Measurements from ENCODE around the gene UBE2C.
"Not testable (repeated sequence)": the region's sequence is repeated elsewhere in the genome, so short reads cannot be mapped to it uniquely, and the experiment has no call there.

Gene UBE2C

GRCh38 chr20:45797955-45798354, 14.5 kb upstream of the UBE2C start:
- not testable (repeated sequence) for DNase-seq (ENCODE audit: low spot score)

DNA sequence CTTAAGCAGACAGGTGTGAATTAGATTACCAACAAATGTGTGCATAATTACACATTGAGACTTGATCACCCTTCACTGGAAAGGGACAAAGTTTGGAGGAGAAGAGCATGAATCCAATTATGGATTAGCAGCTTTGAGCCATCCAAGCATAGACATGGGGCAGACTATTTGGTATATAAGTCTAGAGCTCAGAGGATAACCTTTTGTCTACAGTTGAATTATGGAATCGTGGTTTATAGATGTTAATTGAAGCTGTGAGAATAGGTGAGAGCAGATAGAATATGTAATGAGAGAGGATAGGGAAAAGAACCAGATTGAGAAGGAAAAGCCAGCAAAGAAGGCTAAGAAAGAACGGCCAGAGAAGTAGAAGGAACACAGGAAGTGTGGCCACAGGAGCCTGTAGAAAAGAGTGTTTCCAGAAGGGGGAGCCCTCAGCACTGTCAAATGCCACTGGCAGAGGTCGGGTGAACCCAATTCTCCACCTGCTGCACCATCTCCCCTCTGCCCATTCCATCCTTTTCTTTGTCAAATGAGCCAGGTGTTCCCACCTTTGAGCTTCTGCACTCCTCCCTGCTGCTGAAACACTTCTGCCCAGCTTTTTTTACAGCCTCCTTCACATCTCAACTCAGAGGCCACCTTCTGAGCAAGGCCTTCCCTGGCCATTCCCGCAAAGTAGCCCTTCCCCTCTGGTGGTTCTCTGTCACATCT, 13.4 kb upstream of the UBE2C start:
- peak; percentile 72 for DNase-seq (ENCODE audit: low spot score)

DNA sequence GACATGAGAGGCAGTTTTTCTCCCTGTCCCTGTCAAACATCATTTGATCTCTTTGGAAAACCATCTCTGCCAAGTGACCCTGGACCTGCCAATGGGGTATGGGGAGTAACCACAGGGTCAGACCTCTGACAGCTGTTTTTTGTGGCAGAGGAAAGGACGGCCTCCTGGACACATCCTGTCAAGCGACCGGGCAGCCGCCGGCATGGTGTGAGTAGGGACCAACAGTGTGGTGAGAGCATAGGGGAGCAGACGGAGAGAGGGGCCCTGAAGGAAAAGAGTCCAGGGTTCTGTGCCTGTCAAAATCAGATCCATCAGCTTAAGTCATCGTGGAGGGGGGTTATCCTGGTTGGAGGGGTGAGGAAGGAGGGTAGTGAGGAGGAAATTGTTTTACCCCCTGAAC, 10.6 kb upstream of the UBE2C start:
- no peak for DNase-seq (ENCODE audit: low spot score)

DNA sequence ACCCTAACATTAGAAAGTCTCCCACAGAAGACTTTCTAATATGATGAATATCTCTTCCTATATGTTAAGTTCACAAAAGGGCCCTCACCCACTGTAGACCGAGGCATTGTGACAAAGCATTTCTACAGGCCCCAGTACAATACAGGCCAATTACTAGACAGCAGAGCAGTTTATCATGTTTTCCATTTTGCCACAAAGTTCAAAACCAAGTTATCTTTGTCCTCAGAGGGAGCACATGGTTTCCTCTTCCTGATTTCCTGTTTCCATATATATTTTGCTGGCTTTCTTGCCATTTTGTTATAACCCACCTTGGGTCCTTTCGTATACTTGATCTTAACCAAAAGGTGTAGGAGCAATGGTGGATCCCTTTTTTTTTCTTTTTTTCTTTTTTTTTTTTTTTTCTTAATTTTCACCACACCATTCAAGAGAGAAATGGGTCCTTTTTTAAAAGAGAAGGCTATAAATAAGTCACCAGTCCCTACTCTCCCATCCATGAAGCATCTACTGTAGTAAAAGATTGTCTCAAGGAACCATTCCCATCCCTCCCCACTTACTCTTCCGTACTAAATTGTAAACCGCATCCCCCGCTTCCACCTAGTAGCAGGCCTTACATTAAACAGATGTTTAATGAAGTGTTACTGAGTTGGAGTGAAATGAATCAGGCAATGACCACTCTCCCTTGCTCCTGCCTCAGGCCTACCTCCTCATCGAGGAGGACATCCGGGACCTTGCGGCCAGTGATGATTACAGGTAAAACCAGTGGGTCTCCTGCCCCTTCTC, 2.1 kb upstream of the UBE2C start:
- DNase-seq (ENCODE audit: low spot score), result no peak

DNA sequence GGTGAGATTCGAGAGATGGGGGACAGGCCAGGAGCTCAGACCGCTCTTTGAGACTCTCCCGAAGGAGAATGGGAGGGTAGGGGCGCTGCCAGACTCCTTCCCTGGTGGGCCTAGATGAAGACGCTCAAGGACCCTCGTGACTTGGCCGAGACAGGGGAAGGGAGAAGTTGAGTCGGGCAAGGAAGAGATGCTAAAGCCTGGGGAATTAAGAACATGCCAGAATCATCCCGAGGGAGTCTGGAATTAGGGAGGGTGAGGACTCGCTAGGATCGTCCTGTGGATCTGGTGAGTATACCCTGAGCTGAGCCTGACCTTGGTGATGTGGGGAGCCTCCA, 529 bp downstream of the UBE2C start:
- no peak for DNase-seq (ENCODE audit: low spot score)

DNA sequence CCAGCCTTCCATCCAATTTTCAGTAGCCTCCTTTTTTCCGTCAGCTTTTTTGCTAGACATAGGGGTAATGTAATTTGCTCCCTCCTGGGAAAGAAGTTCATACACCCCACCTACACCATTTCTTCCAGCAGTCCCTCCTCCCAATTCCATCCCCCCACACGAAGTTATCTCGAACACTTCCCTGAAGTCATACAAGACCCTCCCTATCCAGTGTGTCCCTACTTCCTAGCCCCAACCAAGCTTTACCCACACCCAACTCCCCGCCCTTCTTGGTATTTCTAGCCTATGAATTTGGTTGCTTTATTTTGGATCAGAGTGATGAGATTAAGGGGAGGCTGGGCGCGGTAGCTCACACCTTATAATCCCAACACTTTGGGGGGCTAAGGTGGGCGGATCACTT, 1.0 kb downstream of the UBE2C start:
- DNase-seq (ENCODE audit: low spot score), result no peak

- no peak for DNase-seq (ENCODE audit: low spot score)
Observed at GRCh38 chr20:45814314-45814713, 1.9 kb downstream of the UBE2C start.

DNA sequence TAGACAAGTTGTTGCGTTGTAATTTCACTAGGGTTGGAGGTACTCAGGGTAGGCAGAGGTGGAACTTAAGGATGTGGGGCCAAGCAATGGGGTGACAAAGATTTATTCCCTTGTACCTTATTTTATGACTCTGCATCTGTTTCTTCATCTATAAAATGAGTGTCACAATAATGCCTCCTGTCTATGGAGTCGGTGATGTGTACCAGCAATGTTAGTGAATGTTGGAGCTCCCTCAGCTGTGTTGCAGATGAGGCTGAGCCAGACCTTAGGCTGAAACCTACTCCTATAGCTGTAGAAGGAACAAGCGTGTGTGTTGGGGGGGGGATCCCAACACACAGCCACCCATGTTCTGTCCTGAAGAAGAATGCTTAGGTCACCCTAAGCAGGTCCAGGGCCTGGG, 4.5 kb downstream of the UBE2C start:
- DNase-seq (ENCODE audit: low spot score), result no peak

GRCh38 chr20:45817376-45818194, 5.1 kb downstream of the UBE2C start:
- no peak for DNase-seq (ENCODE audit: low spot score)

- DNase-seq (ENCODE audit: low spot score), result no peak
Observed at GRCh38 chr20:45818239-45818638, 5.8 kb downstream of the UBE2C start.

GRCh38 chr20:45819466-45819865, 7.0 kb downstream of the UBE2C start:
- no peak for DNase-seq (ENCODE audit: low spot score)

- no peak for DNase-seq (ENCODE audit: low spot score)
Observed at GRCh38 chr20:45821947-45822346, 9.5 kb downstream of the UBE2C start.

DNA sequence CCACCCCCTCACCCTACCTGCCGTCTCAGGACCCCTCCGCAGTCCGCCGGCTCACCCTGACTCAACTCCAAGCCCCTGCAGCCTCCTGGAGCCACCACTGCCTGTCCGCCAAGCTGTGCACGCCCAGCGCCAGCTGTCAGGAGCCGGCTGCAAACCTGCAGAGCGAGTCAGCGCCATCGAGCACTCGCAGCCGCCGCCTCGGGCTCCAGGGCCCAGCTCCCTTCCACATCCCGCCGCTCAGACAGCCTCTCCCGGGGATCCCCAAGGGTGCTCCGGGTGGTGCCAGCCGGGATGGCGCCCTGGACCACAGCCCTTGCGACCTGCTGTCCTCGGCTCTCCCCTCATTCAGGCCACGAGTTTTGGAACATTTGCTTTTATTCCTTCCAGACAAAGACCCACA, 10.4 kb downstream of the UBE2C start:
- no peak for DNase-seq (ENCODE audit: low spot score)

DNA sequence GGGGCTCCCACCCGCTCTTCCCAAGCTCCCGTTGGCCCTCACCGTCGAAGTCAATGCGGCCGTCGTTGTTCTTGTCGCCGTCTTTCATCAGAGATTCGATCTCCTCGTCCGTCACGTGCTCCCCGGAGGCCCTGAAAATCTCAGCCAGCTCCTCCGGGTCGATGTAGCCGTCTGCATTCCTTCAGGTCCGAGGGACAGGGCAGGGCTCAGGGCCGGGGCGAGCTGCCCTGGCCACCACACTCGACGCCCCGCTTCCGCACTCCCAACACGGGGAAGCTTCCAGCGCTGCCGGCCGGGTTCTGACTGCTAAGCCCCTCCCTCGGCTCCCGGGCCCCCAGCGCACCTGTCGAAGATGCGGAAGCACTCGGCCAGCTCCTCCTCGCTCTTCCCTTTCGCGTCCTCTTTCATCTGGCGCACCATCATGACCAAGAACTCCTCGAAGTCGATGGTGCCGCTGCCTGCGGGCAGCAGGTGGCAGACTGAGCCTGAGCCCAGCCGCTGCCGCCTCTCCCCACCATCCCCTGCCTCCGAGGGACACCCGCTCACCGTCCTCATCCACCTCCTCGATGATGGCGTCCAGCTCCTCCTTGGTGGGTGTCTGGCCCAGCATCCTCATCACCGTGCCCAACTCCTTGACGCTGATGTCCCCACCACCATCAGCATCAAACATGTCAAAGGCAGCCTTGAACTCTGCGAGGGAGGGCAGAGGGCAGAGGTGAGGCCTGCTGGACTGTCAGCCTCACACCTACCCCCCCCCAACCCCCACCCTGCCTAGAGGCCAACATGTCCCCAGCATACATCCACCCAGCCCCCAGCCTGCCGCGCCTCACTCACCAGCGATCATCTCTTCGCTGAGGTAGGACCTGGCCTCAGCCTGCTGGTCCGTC, 11.7 kb downstream of the UBE2C start:
- peak; percentile 51 for DNase-seq (ENCODE audit: low spot score)

- no peak for DNase-seq (ENCODE audit: low spot score)
Observed at GRCh38 chr20:45826381-45827019, 14.1 kb downstream of the UBE2C start.

DNA sequence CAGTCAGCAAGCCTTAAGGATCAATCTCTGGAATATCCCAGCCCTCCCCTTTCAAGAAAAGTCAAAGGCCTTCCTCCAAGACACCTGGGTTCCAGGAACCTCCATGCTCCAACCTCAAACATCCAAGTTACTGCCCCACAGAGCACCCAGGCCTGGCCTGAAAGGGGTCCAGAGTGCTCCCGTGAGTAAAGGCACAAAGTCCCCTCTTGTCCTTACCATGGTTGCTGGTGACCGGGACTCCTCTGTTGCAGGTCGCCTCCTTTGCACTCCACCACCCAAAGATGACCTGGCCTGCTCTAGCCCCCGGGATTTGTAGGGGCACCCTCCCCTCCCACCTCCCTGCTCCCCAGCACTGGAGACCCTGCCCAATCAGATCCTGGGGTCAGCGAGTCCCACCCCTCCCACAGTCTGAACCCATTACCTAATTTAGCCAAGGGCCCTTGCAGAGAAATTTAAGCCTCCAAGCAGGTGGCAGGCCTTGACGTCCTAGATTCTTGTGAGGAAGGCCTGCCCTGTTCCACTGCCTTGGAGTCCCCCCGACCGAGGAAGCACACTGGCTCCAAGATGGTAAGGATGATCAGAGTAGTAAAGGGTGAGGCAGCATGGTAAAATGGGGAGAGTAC, 14.7 kb downstream of the UBE2C start, which contains the start of gene TNNC2:
TSS of gene TNNC2 (minus strand) at position 283 of the 623 bp plus-strand sequence. CDS start at position 219, 64 bp downstream.
- DNase-seq (ENCODE audit: low spot score), result no peak

- no peak for DNase-seq (ENCODE audit: low spot score)
Observed at GRCh38 chr20:45827712-45828111, 15.3 kb downstream of the UBE2C start.

GRCh38 chr20:45828589-45828988, 16.1 kb downstream of the UBE2C start:
- no peak for DNase-seq (ENCODE audit: low spot score)

- DNase-seq (ENCODE audit: low spot score), result not testable (repeated sequence)
Observed at GRCh38 chr20:45829673-45830106, 17.2 kb downstream of the UBE2C start.

DNA sequence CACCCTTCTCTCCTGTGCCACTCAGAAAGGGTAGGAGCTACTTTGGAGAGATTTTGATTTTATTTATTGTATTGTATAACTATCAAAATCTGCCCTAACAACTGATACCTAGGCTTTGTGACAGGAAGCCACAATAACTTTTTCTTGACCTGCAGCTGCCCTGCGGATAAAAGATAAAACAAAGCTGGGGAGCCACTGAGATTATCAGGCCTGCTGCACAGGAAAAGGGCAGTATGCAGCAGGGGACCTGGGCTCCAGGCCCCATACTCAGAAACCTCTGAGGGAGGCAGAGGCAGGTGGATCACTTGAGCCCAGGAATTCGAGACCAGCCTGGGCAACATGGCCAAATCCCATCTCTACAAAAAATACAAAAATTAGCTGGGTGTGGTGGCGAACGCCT, 20.2 kb downstream of the UBE2C start:
- no peak for DNase-seq (ENCODE audit: low spot score)

Measured in CD4-positive, alpha-beta T cell treated with Interleukin-2 at 100 ng/mL for 4 hours (primary cell).